Stimulated activated CD4-positive, alpha-beta T cell treated with anti-CD3 and anti-CD28 coated beads, Interleukin-4, amount 100 ng/mL, for 1 hour (primary cell): ENCODE results near the gene INSR.
"Not testable (repeated sequence)": the region's sequence is repeated elsewhere in the genome, so short reads cannot be mapped to it uniquely, and the experiment has no call there.

ENCODE experiments used
- DNase-seq: peaks from one replicate; pipeline ENCODE4 v3.0.0-alpha.2; 2020

The INSR gene

GRCh38 chr19:7188698-7189629, 105.2 kb downstream of the INSR start:
- no peak for DNase-seq

GRCh38 chr19:7187605-7188339, 106.4 kb downstream of the INSR start:
- no peak for DNase-seq

- no peak for DNase-seq
Observed at GRCh38 chr19:7182489-7182888, 111.7 kb downstream of the INSR start.

GRCh38 chr19:7179917-7180306, 114.3 kb downstream of the INSR start:
- DNase-seq, result no peak

GRCh38 chr19:7177926-7178325, 116.3 kb downstream of the INSR start:
- DNase-seq, result no peak

- DNase-seq, result no peak
Observed at GRCh38 chr19:7176792-7177191, 117.4 kb downstream of the INSR start.

- no peak for DNase-seq
Observed at GRCh38 chr19:7172794-7173193, 121.4 kb downstream of the INSR start.

GRCh38 chr19:7170983-7171382, 123.2 kb downstream of the INSR start:
- no peak for DNase-seq

GRCh38 chr19:7168941-7169340, 125.3 kb downstream of the INSR start:
- no peak for DNase-seq

- DNase-seq, result no peak
Observed at GRCh38 chr19:7161292-7161691, 132.9 kb downstream of the INSR start.

GRCh38 chr19:7159105-7159933, 134.9 kb downstream of the INSR start:
- no peak for DNase-seq

GRCh38 chr19:7153022-7153421, 141.2 kb downstream of the INSR start:
- DNase-seq, result no peak

GRCh38 chr19:7152568-7152967, 141.6 kb downstream of the INSR start:
- no peak for DNase-seq

- no peak for DNase-seq
Observed at GRCh38 chr19:7149956-7150705, 144.1 kb downstream of the INSR start.

- not testable (repeated sequence) for DNase-seq
Observed at GRCh38 chr19:7147119-7147675, 147.0 kb downstream of the INSR start.

GRCh38 chr19:7146086-7146485, 148.1 kb downstream of the INSR start:
- DNase-seq, result not testable (repeated sequence)

GRCh38 chr19:7145494-7145893, 148.7 kb downstream of the INSR start:
- no peak for DNase-seq

GRCh38 chr19:7142771-7143170, 151.4 kb downstream of the INSR start:
- DNase-seq, result no peak

GRCh38 chr19:7140137-7140536, 154.1 kb downstream of the INSR start:
- no peak for DNase-seq

- no peak for DNase-seq
Observed at GRCh38 chr19:7139095-7139494, 155.1 kb downstream of the INSR start.

GRCh38 chr19:7138402-7138801, 155.8 kb downstream of the INSR start:
- no peak for DNase-seq

- no peak for DNase-seq
Observed at GRCh38 chr19:7137120-7137519, 157.1 kb downstream of the INSR start.
